HL-60/S4 (cell line): ENCODE data around the gene SLC1A2.

Experiments used
- in situ Hi-C: fragments of 300-500 bp; cut with MboI; formaldehyde crosslinking; loops from 2 replicates; pipeline ENCODE4 v1.14.3; 2022; ENCODE audit warnings: low sequenced_read_pairs

Gene SLC1A2

GRCh38 chr11:35419184-35419829 lies at the start of gene SLC1A2:
TSS of gene SLC1A2 (minus strand) at chr11:35419558. CDS start at chr11:35418966, 592 bp downstream.
- in situ Hi-C loops, result no loop called here

- in situ Hi-C loops, result no loop called here
These were observed 46.7 kb upstream of the SLC1A2 start for GRCh38 chr11:35466058-35466457.

- in situ Hi-C loops, result no loop called here
These were observed 45.0 kb upstream of the SLC1A2 start for GRCh38 chr11:35464308-35464707.

- in situ Hi-C loops, result no loop called here
These were observed 44.0 kb upstream of the SLC1A2 start for GRCh38 chr11:35463331-35463751.

- in situ Hi-C loops, result no loop called here
These were observed 42.7 kb upstream of the SLC1A2 start for GRCh38 chr11:35461917-35462538.

GRCh38 chr11:35459489-35459888 lies 40.1 kb upstream of the SLC1A2 start:
- in situ Hi-C loops, result no loop called here

- in situ Hi-C loops, result no loop called here
These were observed 39.5 kb upstream of the SLC1A2 start for GRCh38 chr11:35458846-35459245.

- in situ Hi-C loops, result no loop called here
These were observed 35.0 kb upstream of the SLC1A2 start for GRCh38 chr11:35454362-35454761.

GRCh38 chr11:35436581-35437250 lies 17.4 kb upstream of the SLC1A2 start:
- in situ Hi-C loops, result no loop called here

GRCh38 chr11:35433588-35433987 lies 14.2 kb upstream of the SLC1A2 start:
- in situ Hi-C loops, result no loop called here

GRCh38 chr11:35432464-35432863 lies 13.1 kb upstream of the SLC1A2 start:
- in situ Hi-C loops, result no loop called here

- in situ Hi-C loops, result no loop called here
These were observed 7.7 kb upstream of the SLC1A2 start for GRCh38 chr11:35427071-35427470.

GRCh38 chr11:35426351-35426750 lies 7.0 kb upstream of the SLC1A2 start:
- in situ Hi-C loops, result no loop called here

- in situ Hi-C loops, result no loop called here
These were observed 6.3 kb upstream of the SLC1A2 start for GRCh38 chr11:35425603-35426212.

GRCh38 chr11:35424157-35424940 lies 5.0 kb upstream of the SLC1A2 start:
- in situ Hi-C loops, result no loop called here

- in situ Hi-C loops, result no loop called here
These were observed 1.0 kb upstream of the SLC1A2 start for GRCh38 chr11:35420371-35420770.

GRCh38 chr11:35419830-35420333 lies 524 bp upstream of the SLC1A2 start:
- in situ Hi-C loops, result no loop called here

- in situ Hi-C loops, result no loop called here
These were observed 825 bp downstream of the SLC1A2 start for GRCh38 chr11:35418282-35419183.

GRCh38 chr11:35415487-35415886 lies 3.9 kb downstream of the SLC1A2 start:
- in situ Hi-C loops, result no loop called here

GRCh38 chr11:35414776-35415175 lies 4.6 kb downstream of the SLC1A2 start:
- in situ Hi-C loops, result no loop called here
